Activated naive CD4-positive, alpha-beta T cell treated with anti-CD3 and anti-CD28 coated beads, Interleukin-2, amount 50 U/mL, for 24 hours (primary cell): Measurements from ENCODE around the gene ZMYND8.

ENCODE experiments used
- H3K27ac Mint-ChIP-seq: one replicate; pipeline ENCODE4 v1.8.0; 2021; ENCODE audit warnings: mild to moderate bottlenecking, mixed read lengths
- H3K27me3 Mint-ChIP-seq: one replicate; pipeline ENCODE4 v1.8.0; 2021; ENCODE audit warnings: mixed read lengths
- H3K36me3 Mint-ChIP-seq: one replicate; pipeline ENCODE4 v1.8.0; 2021; ENCODE audit warnings: mixed read lengths
- H3K4me1 Mint-ChIP-seq: one replicate; pipeline ENCODE4 v1.8.0; 2021; ENCODE audit warnings: mixed read lengths
- H3K4me3 Mint-ChIP-seq: one replicate; pipeline ENCODE4 v1.8.0; 2021; ENCODE audit warnings: mild to moderate bottlenecking, mixed read lengths
- H3K9me3 Mint-ChIP-seq: one replicate; pipeline ENCODE4 v1.8.0; 2021; ENCODE audit warnings: mixed read lengths

Gene ZMYND8

GRCh38 chr20:47359530-47360296, 3.2 kb upstream of the ZMYND8 start:
- Mint-ChIP-seq H3K4me3 (no peak overlapping the region), H3K4me1 (peaks cover 53% of the 10 kb centered on the region), H3K9me3 (no peaks in the 10 kb centered on the region), H3K27me3 (no peaks in the 10 kb centered on the region), H3K27ac (peak overlapping the region; percentile 98), H3K36me3 (no peaks in the 10 kb centered on the region)

GRCh38 chr20:47358672-47359529, 2.4 kb upstream of the ZMYND8 start:
- H3K9me3 Mint-ChIP-seq, result no peaks in the 10 kb centered on the region
- no peaks in the 10 kb centered on the region for H3K36me3 Mint-ChIP-seq
- H3K27ac Mint-ChIP-seq, result peak overlapping the region; percentile 98
- H3K27me3 Mint-ChIP-seq, result no peaks in the 10 kb centered on the region
- peak overlapping the region; percentile 39 for H3K4me3 Mint-ChIP-seq
- H3K4me1 Mint-ChIP-seq, result peaks cover 53% of the 10 kb centered on the region

- no peaks in the 10 kb centered on the region for H3K27me3 Mint-ChIP-seq
- H3K36me3 Mint-ChIP-seq, result peaks cover 2% of the 10 kb centered on the region
- H3K4me1 Mint-ChIP-seq, result peaks cover 53% of the 10 kb centered on the region
- H3K9me3 Mint-ChIP-seq, result no peaks in the 10 kb centered on the region
- peak overlapping the region; percentile 99 for H3K27ac Mint-ChIP-seq
- peak overlapping the region; percentile 91 for H3K4me3 Mint-ChIP-seq
Measured at GRCh38 chr20:47358039-47358671, 1.7 kb upstream of the ZMYND8 start.

- Mint-ChIP-seq H3K9me3 (no peaks in the 10 kb centered on the region), H3K4me1 (peaks cover 48% of the 10 kb centered on the region), H3K36me3 (peaks cover 2% of the 10 kb centered on the region), H3K4me3 (peak overlapping the region; percentile 91), H3K27ac (peak overlapping the region; percentile 99), H3K27me3 (no peaks in the 10 kb centered on the region)
Measured at GRCh38 chr20:47357296-47358038, 968 bp upstream of the ZMYND8 start.

- Mint-ChIP-seq H3K4me3 (peak overlapping the region; percentile 91), H3K36me3 (peaks cover 2% of the 10 kb centered on the region), H3K9me3 (no peaks in the 10 kb centered on the region), H3K27ac (peak overlapping the region; percentile 99), H3K27me3 (no peaks in the 10 kb centered on the region), H3K4me1 (peaks cover 41% of the 10 kb centered on the region)
Measured at GRCh38 chr20:47356220-47356525, 326 bp downstream of the ZMYND8 start.

GRCh38 chr20:47355489-47356219, 845 bp downstream of the ZMYND8 start:
- no peaks in the 10 kb centered on the region for H3K27me3 Mint-ChIP-seq
- peaks cover 2% of the 10 kb centered on the region for H3K36me3 Mint-ChIP-seq
- peaks cover 36% of the 10 kb centered on the region for H3K4me1 Mint-ChIP-seq
- peak overlapping the region; percentile 91 for H3K4me3 Mint-ChIP-seq
- peak overlapping the region; percentile 92 for H3K27ac Mint-ChIP-seq
- no peaks in the 10 kb centered on the region for H3K9me3 Mint-ChIP-seq

- no peaks in the 10 kb centered on the region for H3K9me3 Mint-ChIP-seq
- peaks cover 2% of the 10 kb centered on the region for H3K36me3 Mint-ChIP-seq
- H3K27me3 Mint-ChIP-seq, result no peaks in the 10 kb centered on the region
- peaks cover 34% of the 10 kb centered on the region for H3K4me1 Mint-ChIP-seq
- peak overlapping the region; percentile 91 for H3K4me3 Mint-ChIP-seq
- H3K27ac Mint-ChIP-seq, result peak overlapping the region; percentile 92
Measured at GRCh38 chr20:47354714-47355488, 1.6 kb downstream of the ZMYND8 start.

GRCh38 chr20:47354464-47354713, 2.1 kb downstream of the ZMYND8 start:
- peaks cover 2% of the 10 kb centered on the region for H3K36me3 Mint-ChIP-seq
- peak overlapping the region; percentile 60 for H3K27ac Mint-ChIP-seq
- H3K9me3 Mint-ChIP-seq, result no peaks in the 10 kb centered on the region
- H3K4me1 Mint-ChIP-seq, result peaks cover 29% of the 10 kb centered on the region
- H3K27me3 Mint-ChIP-seq, result no peaks in the 10 kb centered on the region
- H3K4me3 Mint-ChIP-seq, result peak overlapping the region; percentile 91

GRCh38 chr20:47353692-47354463, 2.6 kb downstream of the ZMYND8 start:
- Mint-ChIP-seq H3K9me3 (no peaks in the 10 kb centered on the region), H3K36me3 (peaks cover 2% of the 10 kb centered on the region), H3K27ac (peak overlapping the region; percentile 69), H3K27me3 (no peaks in the 10 kb centered on the region), H3K4me1 (peaks cover 24% of the 10 kb centered on the region), H3K4me3 (peak overlapping the region; percentile 91)

- no peaks in the 10 kb centered on the region for H3K27me3 Mint-ChIP-seq
- peaks cover 17% of the 10 kb centered on the region for H3K4me1 Mint-ChIP-seq
- peak overlapping the region; percentile 47 for H3K4me3 Mint-ChIP-seq
- peak overlapping the region; percentile 41 for H3K27ac Mint-ChIP-seq
- peaks cover 2% of the 10 kb centered on the region for H3K36me3 Mint-ChIP-seq
- H3K9me3 Mint-ChIP-seq, result no peaks in the 10 kb centered on the region
Measured at GRCh38 chr20:47353239-47353691, 3.2 kb downstream of the ZMYND8 start.

- H3K36me3 Mint-ChIP-seq, result peaks cover 4% of the 10 kb centered on the region
- no peak overlapping the region for H3K4me3 Mint-ChIP-seq
- peaks cover 11% of the 10 kb centered on the region for H3K4me1 Mint-ChIP-seq
- H3K27ac Mint-ChIP-seq, result peak overlapping the region; percentile 61
- no peaks in the 10 kb centered on the region for H3K27me3 Mint-ChIP-seq
- H3K9me3 Mint-ChIP-seq, result no peaks in the 10 kb centered on the region
Measured at GRCh38 chr20:47352332-47353238, 3.9 kb downstream of the ZMYND8 start.

GRCh38 chr20:47351643-47352331, 4.7 kb downstream of the ZMYND8 start:
- Mint-ChIP-seq H3K9me3 (no peaks in the 10 kb centered on the region), H3K36me3 (peaks cover 6% of the 10 kb centered on the region), H3K4me3 (no peak overlapping the region), H3K27me3 (no peaks in the 10 kb centered on the region), H3K4me1 (peaks cover 5% of the 10 kb centered on the region), H3K27ac (peak overlapping the region; percentile 61)
